MCF 10A (cell line): ENCODE measurements around the gene GPLD1. TPM values are rescaled to one million over a fixed set of nuclear protein-coding genes. Genes with fewer than 3 reads are reported as not detected.
A peak's percentile ranks its signal among the peaks of the same experiment; 100 is the strongest.

Experiments
- BruUV-seq: library from RNA; stranded (reverse); fragments of 400-500 nt; replicated peaks from 2 replicates; lab custom pipeline; 2021; lab: Mats Ljungman, UMichigan
- CTCF ChIA-PET: fragments of 300-600 bp; sonication (Branson Sonifier 250); formaldehyde crosslinking; extraction: SDS; loops from one replicate; lab custom pipeline; 2021; ENCODE audit warnings: antibody characterized with exemption, inconsistent platforms; lab: Yijun Ruan, JAX
- POLR2A ChIA-PET: fragments of 300-600, 350-650 bp; sonication (Branson Sonifier 250); formaldehyde crosslinking; extraction: SDS; loops from one replicate; lab custom pipeline; 2020; ENCODE audit warnings: antibody characterized with exemption, inconsistent platforms; lab: Yijun Ruan, JAX
- DNase-seq: peaks from one replicate; pipeline ENCODE4 v3.0.0-alpha.2; 2018; ENCODE audit not compliant: unreplicated experiment
- H3K27ac Mint-ChIP-seq: one replicate; pipeline ENCODE4 v1.8.0; 2022; ENCODE audit warnings: mild to moderate bottlenecking, low read depth, mixed read lengths; ENCODE audit not compliant: unreplicated experiment
- H3K27me3 Mint-ChIP-seq: one replicate; pipeline ENCODE4 v1.8.0; 2022; ENCODE audit warnings: mixed read lengths; ENCODE audit not compliant: insufficient read depth, unreplicated experiment
- H3K36me3 Mint-ChIP-seq: one replicate; pipeline ENCODE4 v1.8.0; 2022; ENCODE audit warnings: mild to moderate bottlenecking, moderate library complexity, mixed read lengths; ENCODE audit not compliant: insufficient read depth, unreplicated experiment
- H3K4me1 Mint-ChIP-seq: one replicate; pipeline ENCODE4 v1.8.0; 2022; ENCODE audit warnings: mixed read lengths; ENCODE audit not compliant: insufficient read depth, unreplicated experiment
- H3K4me3 Mint-ChIP-seq: one replicate; pipeline ENCODE4 v1.8.0; 2022; ENCODE audit warnings: mild to moderate bottlenecking, moderate library complexity, mixed read lengths; ENCODE audit not compliant: unreplicated experiment
- H3K9me3 Mint-ChIP-seq: one replicate; pipeline ENCODE4 v1.8.0; 2022; ENCODE audit warnings: mixed read lengths; ENCODE audit not compliant: unreplicated experiment
- intact Hi-C: fragments of 100-400 bp; cut with micrococcal nuclease; formaldehyde crosslinking; loops from 2 replicates; pipeline ENCODE4 v1.14.1; 2022
- total RNA-seq: library from RNA; stranded (reverse); gene quantifications from 2 replicates; pipeline ENCODE4 v1.2.3, GENCODE V29; 2022
- TF ChIP-seq, protein P1 (sequence below): fragments of 200-600 bp; IDR thresholded peaks from one replicate; pipeline ENCODE4 v1.8.0; 2022; ENCODE audit warnings: antibody characterized with exemption, mild to moderate bottlenecking; ENCODE audit not compliant: unreplicated experiment

Gene GPLD1
- total RNA-seq, 1 experiment from 2014 or later, result 0.16 TPM

DNA sequence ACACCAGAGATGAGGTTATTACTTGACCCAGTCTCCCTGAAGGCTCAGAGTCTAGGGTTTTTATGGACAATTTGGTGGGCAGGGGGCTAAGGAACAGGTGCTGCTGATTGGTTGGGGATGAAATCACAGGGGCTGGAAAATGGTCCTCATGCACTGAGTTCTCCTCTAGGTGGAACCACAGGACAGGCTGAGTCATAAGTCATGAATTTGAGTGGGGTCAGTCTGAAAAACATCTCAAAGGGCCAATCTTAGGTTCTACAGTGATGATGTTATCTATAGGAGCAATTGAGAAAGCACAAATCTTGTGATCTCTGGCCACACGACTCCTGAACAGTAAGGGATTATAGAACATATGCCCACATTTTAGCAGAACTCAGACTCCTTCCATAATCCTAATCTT lies 92.6 kb downstream of the GPLD1 start:
- no TSS peak for BruUV-seq
- H3K27ac Mint-ChIP-seq, result no peak overlapping the region
- no peaks in the 10 kb centered on the region for H3K36me3 Mint-ChIP-seq
- intact Hi-C loops, result no loop called here
- no peaks in the 10 kb centered on the region for H3K9me3 Mint-ChIP-seq
- TF ChIP-seq, protein P1, sequence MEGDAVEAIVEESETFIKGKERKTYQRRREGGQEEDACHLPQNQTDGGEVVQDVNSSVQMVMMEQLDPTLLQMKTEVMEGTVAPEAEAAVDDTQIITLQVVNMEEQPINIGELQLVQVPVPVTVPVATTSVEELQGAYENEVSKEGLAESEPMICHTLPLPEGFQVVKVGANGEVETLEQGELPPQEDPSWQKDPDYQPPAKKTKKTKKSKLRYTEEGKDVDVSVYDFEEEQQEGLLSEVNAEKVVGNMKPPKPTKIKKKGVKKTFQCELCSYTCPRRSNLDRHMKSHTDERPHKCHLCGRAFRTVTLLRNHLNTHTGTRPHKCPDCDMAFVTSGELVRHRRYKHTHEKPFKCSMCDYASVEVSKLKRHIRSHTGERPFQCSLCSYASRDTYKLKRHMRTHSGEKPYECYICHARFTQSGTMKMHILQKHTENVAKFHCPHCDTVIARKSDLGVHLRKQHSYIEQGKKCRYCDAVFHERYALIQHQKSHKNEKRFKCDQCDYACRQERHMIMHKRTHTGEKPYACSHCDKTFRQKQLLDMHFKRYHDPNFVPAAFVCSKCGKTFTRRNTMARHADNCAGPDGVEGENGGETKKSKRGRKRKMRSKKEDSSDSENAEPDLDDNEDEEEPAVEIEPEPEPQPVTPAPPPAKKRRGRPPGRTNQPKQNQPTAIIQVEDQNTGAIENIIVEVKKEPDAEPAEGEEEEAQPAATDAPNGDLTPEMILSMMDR, result no peak
- POLR2A ChIA-PET, result interaction anchor here (0.6 kb wide), 1 partner anchor 169 kb away, joined by 5 read pairs; no protein-coding TSS in a partner anchor
- CTCF ChIA-PET, result interaction anchor here (0.6 to 1.5 kb wide), 4 partner anchors 8 to 136 kb away, joined by 3 to 5 read pairs (median 3); no protein-coding TSS in a partner anchor
- peaks cover 11% of the 10 kb centered on the region for H3K4me1 Mint-ChIP-seq
- H3K27me3 Mint-ChIP-seq, result no peaks in the 10 kb centered on the region
- DNase-seq, result no peak
- H3K4me3 Mint-ChIP-seq, result no peak overlapping the region

DNA sequence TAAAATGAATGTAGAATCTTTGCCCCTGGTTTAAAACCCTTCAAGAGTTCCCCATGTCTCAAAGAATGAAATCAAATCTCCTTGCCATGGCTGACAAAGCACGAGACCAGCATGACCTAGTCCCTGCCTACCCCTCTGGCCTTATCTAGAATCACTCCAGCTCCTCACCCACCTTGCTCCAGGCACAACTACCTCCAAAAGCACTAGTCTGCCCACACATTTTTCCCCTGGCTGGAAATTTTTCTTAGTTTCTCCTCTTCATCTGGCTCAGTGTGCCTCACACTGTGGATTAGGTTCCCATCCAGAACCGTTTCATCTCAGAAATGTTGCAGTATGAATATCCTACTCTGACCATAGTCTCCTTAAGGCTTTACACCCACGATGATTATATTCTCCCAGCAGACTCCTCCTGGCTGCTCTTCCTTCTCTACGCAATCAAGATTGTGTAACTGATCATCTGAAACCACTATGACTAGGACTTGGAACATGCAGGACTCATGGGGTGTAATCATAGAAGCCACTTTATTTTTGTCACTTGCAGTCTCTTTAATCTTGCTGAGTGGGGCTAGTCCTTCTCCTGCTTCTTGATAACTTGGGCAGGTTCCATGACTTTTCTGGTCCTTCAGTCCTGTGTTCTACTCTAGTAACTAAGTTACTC lies 94.5 kb downstream of the GPLD1 start:
- DNase-seq, result peak; percentile 89
- Mint-ChIP-seq H3K36me3 (no peaks in the 10 kb centered on the region), H3K4me1 (peaks cover 11% of the 10 kb centered on the region), H3K27me3 (no peaks in the 10 kb centered on the region), H3K9me3 (no peaks in the 10 kb centered on the region), H3K4me3 (no peak overlapping the region), H3K27ac (peak overlapping the region; percentile 16)
- no TSS peak for BruUV-seq
- TF ChIP-seq, protein P1, result no peak
- intact Hi-C loops, result no loop called here
- ChIA-PET CTCF (interaction anchor here (1.0 to 1.5 kb wide), 2 partner anchors 111 to 114 kb away, joined by 3 to 4 read pairs; no protein-coding TSS in a partner anchor), POLR2A (interaction anchor here (0.7 to 1.5 kb wide), 3 partner anchors 10 to 619 kb away, joined by 3 to 4 read pairs (median 3); no protein-coding TSS in a partner anchor)

DNA sequence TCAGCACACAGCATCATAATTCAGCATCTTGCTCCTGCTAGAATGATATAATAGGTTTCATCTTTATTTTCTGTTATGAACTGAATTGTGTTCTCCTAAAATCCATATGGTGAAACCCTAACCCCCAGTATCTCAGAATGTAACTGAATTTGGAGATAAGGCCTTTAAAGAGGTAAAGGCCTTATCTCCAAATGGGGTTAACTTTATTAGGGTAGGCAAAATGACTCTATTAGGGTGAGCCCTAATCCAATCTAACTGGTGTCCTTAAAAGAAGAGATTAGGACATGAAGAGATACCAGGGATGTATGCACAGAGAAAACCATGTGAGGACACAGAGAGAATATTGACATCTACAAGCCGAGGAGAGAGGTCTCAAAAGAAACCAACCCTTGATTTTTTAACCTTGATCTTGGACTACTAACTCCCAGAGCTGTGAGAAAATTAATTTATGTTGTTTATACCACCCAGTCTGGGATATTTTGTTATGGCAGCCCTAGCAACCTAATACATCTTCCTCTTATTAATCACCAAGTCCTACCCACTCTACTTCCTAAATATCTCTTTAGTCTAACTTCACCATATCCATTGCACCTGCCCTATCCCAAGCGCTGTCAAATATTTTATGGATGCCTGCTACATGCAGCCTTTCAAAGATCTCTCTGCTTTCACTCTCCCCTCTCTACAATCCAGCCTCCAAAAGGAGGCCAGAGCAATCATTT lies 95.2 kb downstream of the GPLD1 start:
- intact Hi-C loops, result no loop called here
- no peaks in the 10 kb centered on the region for H3K27me3 Mint-ChIP-seq
- no peak overlapping the region for H3K4me3 Mint-ChIP-seq
- no peak for DNase-seq
- POLR2A ChIA-PET, result no interaction called here
- H3K27ac Mint-ChIP-seq, result peak overlapping the region; percentile 16
- TF ChIP-seq, protein P1, result no peak
- H3K36me3 Mint-ChIP-seq, result no peaks in the 10 kb centered on the region
- BruUV-seq, result no TSS peak
- H3K9me3 Mint-ChIP-seq, result no peaks in the 10 kb centered on the region
- CTCF ChIA-PET, result interaction anchor here (1.0 to 3.2 kb wide), 3 partner anchors 111 to 113 kb away, joined by 3 to 31 read pairs (median 4); no protein-coding TSS in a partner anchor
- peaks cover 11% of the 10 kb centered on the region for H3K4me1 Mint-ChIP-seq
